ENCODE measurements around the gene TNKS1BP1.

DNA sequence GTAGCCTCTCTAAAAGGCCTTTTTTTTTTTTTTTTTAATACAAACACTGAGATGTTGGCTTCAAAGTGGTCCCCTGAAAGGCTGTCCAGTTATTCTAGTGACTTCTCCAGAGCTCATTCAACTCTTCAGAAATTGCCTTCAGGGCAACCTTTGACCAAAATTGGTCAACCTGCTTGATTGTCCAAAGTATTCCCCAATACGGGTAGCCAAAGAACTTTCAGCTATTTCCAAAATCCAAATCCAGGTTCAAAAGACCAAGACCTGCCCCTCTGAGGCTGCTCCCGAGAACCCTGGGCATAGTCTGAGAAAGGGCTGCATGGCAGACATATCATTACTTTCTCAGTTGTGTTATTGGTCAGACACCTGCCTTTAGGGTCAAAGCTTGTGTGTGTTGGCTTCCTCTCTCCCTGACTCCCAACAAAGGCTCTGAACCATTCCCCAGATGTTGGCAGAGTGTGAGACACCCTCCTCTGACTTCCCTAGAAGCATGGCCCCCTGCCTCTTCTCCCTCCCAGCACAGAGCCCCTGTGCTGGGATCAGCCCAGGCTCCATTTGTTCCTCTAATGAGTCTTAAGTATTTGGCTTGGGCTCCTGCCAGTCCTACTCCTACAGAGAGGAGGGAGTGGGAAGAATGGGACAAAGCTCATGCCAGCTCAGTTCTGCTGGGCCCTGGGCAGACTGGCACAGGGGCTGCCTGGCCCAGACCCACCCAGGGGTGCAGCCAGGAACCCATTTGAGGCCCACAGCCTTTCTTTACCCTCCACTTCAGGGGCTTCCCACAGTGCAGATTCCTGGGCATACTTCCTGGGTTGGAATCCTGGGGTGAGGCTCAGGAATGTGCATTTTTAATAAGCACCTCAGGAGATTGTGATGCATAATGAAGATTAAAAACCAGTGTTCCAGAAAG is 30.3 kb downstream of the TNKS1BP1 start:
- TF ChIP-seq, protein P1, sequence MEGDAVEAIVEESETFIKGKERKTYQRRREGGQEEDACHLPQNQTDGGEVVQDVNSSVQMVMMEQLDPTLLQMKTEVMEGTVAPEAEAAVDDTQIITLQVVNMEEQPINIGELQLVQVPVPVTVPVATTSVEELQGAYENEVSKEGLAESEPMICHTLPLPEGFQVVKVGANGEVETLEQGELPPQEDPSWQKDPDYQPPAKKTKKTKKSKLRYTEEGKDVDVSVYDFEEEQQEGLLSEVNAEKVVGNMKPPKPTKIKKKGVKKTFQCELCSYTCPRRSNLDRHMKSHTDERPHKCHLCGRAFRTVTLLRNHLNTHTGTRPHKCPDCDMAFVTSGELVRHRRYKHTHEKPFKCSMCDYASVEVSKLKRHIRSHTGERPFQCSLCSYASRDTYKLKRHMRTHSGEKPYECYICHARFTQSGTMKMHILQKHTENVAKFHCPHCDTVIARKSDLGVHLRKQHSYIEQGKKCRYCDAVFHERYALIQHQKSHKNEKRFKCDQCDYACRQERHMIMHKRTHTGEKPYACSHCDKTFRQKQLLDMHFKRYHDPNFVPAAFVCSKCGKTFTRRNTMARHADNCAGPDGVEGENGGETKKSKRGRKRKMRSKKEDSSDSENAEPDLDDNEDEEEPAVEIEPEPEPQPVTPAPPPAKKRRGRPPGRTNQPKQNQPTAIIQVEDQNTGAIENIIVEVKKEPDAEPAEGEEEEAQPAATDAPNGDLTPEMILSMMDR (conservative IDR thresholded peaks at IDR 0.05): no peak
- TF ChIP-seq ZFX (IDR thresholded peaks at IDR 0.05): no peak
